Cardiac septum (tissue), 1 donor: ENCODE results near the gene ARHGAP23. TPM values are rescaled to one million over a fixed set of nuclear protein-coding genes. Genes with fewer than 3 reads are reported as not detected.

Experiments
- DNase-seq: peaks from one replicate; pipeline ENCODE4 v3.0.0-alpha.2; 2020; ENCODE audit warnings: low spot score
- intact Hi-C: fragments of 100-400 bp; cut with DNase I; formaldehyde crosslinking; loops from one replicate; pipeline ENCODE4 v1.14.0; 2022
- total RNA-seq: library from RNA; stranded (reverse); fragmentation: NEBNext Ultra II Directional; extraction: Animal tissue kit (Norgen Biotek cat#: 25700); gene quantifications from one replicate; pipeline ENCODE4 v1.2.1, GENCODE V29; 2021
- donor health status: DM: no; HTN: no; CAD: no.

Gene ARHGAP23
- total RNA-seq, 1 donor from 2014 or later, result 96.8 TPM

- intact Hi-C loops, result no loop called here
- no peak for DNase-seq
These were observed 105.7 kb downstream of the ARHGAP23 start for GRCh38 chr17:38533866-38534497.

- intact Hi-C loops, result no loop called here
- no peak for DNase-seq
These were observed 106.2 kb downstream of the ARHGAP23 start for GRCh38 chr17:38534498-38534885.

- no peak for DNase-seq
These were observed 107.6 kb downstream of the ARHGAP23 start for GRCh38 chr17:38535886-38536285.

GRCh38 chr17:38536661-38537060 lies 108.4 kb downstream of the ARHGAP23 start:
- DNase-seq, result no peak
- intact Hi-C loops, result no loop called here

More at GRCh38 chr17:38535886-38536285, 107.6 kb downstream of the ARHGAP23 start:
- intact Hi-C loops, result no loop called here

- intact Hi-C loops, result no loop called here
- DNase-seq, result no peak
These were observed 110.6 kb downstream of the ARHGAP23 start for GRCh38 chr17:38538906-38539305.

- no peak for DNase-seq
- intact Hi-C loops, result no loop called here
These were observed 111.1 kb downstream of the ARHGAP23 start for GRCh38 chr17:38539386-38539785.

- intact Hi-C loops, result no loop called here
- DNase-seq, result no peak
These were observed 112.3 kb downstream of the ARHGAP23 start for GRCh38 chr17:38540514-38541045.

GRCh38 chr17:38541281-38541680 lies 113.0 kb downstream of the ARHGAP23 start:
- intact Hi-C loops, result no loop called here

GRCh38 chr17:38542286-38542685 lies 114.0 kb downstream of the ARHGAP23 start:
- intact Hi-C loops, result no loop called here
- DNase-seq, result no peak

More at GRCh38 chr17:38541281-38541680, 113.0 kb downstream of the ARHGAP23 start:
- DNase-seq, result no peak

GRCh38 chr17:38543403-38544174 lies 115.3 kb downstream of the ARHGAP23 start:
- intact Hi-C loops, result no loop called here
- DNase-seq, result no peak

- intact Hi-C loops, result no loop called here
These were observed 116.0 kb downstream of the ARHGAP23 start for GRCh38 chr17:38544175-38544838.

GRCh38 chr17:38544839-38545209 lies 116.6 kb downstream of the ARHGAP23 start:
- intact Hi-C loops, result no loop called here
- DNase-seq, result no peak

More at GRCh38 chr17:38544175-38544838, 116.0 kb downstream of the ARHGAP23 start:
- DNase-seq, result no peak

- intact Hi-C loops, result no loop called here
These were observed 117.4 kb downstream of the ARHGAP23 start for GRCh38 chr17:38545531-38546225.

GRCh38 chr17:38546396-38546795 lies 118.1 kb downstream of the ARHGAP23 start:
- no peak for DNase-seq
- intact Hi-C loops, result no loop called here

More at GRCh38 chr17:38545531-38546225, 117.4 kb downstream of the ARHGAP23 start:
- no peak for DNase-seq

GRCh38 chr17:38547444-38547843 lies 119.2 kb downstream of the ARHGAP23 start:
- intact Hi-C loops, result no loop called here
- no peak for DNase-seq

GRCh38 chr17:38549285-38549684 lies 121.0 kb downstream of the ARHGAP23 start:
- intact Hi-C loops, result no loop called here
- no peak for DNase-seq

GRCh38 chr17:38550661-38551060 lies 122.4 kb downstream of the ARHGAP23 start:
- intact Hi-C loops, result no loop called here
- DNase-seq, result peak; percentile 89

- intact Hi-C loops, result no loop called here
- no peak for DNase-seq
These were observed 122.9 kb downstream of the ARHGAP23 start for GRCh38 chr17:38551121-38551520.

- intact Hi-C loops, result no loop called here
- DNase-seq, result no peak
These were observed 124.1 kb downstream of the ARHGAP23 start for GRCh38 chr17:38552343-38552742.
